HG03108 (cell line): ENCODE measurements around the gene OTUD4.
"Not testable (repeated sequence)": the region's sequence is repeated elsewhere in the genome, so short reads cannot be mapped to it uniquely, and the experiment has no call there.

Source experiments
- ATAC-seq: cut with Tn5 transposase; IDR thresholded peaks from one replicate; pipeline ENCODE4 v1.9.1; 2021; ENCODE audit warnings: moderate library complexity; ENCODE audit not compliant: unreplicated experiment

OTUD4 gene, protein sequence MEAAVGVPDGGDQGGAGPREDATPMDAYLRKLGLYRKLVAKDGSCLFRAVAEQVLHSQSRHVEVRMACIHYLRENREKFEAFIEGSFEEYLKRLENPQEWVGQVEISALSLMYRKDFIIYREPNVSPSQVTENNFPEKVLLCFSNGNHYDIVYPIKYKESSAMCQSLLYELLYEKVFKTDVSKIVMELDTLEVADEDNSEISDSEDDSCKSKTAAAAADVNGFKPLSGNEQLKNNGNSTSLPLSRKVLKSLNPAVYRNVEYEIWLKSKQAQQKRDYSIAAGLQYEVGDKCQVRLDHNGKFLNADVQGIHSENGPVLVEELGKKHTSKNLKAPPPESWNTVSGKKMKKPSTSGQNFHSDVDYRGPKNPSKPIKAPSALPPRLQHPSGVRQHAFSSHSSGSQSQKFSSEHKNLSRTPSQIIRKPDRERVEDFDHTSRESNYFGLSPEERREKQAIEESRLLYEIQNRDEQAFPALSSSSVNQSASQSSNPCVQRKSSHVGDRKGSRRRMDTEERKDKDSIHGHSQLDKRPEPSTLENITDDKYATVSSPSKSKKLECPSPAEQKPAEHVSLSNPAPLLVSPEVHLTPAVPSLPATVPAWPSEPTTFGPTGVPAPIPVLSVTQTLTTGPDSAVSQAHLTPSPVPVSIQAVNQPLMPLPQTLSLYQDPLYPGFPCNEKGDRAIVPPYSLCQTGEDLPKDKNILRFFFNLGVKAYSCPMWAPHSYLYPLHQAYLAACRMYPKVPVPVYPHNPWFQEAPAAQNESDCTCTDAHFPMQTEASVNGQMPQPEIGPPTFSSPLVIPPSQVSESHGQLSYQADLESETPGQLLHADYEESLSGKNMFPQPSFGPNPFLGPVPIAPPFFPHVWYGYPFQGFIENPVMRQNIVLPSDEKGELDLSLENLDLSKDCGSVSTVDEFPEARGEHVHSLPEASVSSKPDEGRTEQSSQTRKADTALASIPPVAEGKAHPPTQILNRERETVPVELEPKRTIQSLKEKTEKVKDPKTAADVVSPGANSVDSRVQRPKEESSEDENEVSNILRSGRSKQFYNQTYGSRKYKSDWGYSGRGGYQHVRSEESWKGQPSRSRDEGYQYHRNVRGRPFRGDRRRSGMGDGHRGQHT

GRCh38 chr4:145180298-145181090, at the start of gene OTUD4:
Gene OTUD4, minus strand, starts transcription at chr4:145180589. Its CDS starts 616 bp downstream, at chr4:145179973.
- ATAC-seq: peak; percentile 84

DNA sequence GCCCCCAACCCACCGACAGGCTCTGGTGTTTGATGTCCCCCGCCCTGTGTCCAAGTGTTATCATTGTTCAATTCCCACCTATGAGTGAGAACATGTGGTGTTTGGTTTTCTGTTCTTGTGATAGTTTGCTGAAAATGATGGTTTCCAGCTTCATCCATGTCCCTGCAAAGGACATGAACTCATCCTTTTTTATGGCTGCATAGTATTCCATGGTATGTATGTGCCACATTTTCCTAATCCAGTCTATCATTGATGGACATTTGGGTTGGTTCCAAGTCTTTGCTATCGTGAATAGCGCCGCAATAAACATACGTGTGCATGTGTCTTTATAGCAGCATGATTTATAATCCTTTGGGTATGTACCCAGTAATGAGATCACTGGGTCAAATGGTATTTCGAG, 42.8 kb upstream of the OTUD4 start:
- not testable (repeated sequence) for ATAC-seq

DNA sequence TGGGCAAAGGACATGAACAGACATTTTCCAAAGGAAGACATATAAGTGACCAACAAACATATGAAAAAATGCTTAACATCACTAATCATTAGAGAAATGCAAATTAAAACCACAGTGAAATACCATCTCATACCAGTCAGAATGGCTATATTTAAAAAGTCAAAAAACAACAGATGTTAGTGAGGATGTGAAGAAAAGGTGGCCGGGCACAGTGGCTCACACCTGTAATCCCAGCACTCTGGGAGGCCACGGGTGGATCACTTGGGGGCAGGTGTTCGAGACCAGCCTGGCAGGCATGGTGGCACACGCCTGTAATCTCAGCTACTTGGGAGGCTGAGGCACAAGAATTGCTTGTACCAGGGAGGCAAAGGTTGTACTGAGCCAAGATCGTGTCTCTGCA, 41.1 kb upstream of the OTUD4 start:
- not testable (repeated sequence) for ATAC-seq

DNA sequence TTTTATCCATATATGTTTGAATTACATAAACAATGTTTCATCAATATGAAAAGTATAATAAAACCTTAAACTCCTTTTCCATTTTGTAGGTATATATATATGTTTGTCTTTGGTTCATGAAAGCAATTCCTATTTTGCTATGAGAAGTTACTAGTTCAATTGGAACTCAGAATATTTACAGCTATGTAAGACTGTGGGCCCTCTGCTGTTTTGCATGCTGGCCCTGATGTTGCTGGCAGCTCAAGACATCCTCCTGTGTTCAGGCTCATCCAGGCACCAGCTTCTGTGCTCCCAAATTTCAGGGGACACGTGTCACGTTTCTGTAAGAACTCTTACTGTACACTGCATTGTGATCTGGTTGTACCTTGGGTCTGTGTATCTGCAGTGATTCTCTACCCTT, 38.7 kb upstream of the OTUD4 start:
- ATAC-seq: no peak

- ATAC-seq: peak; percentile 83
Observed at GRCh38 chr4:145218251-145218650, 37.9 kb upstream of the OTUD4 start.

- ATAC-seq: no peak
Observed at GRCh38 chr4:145217349-145217748, 37.0 kb upstream of the OTUD4 start.

DNA sequence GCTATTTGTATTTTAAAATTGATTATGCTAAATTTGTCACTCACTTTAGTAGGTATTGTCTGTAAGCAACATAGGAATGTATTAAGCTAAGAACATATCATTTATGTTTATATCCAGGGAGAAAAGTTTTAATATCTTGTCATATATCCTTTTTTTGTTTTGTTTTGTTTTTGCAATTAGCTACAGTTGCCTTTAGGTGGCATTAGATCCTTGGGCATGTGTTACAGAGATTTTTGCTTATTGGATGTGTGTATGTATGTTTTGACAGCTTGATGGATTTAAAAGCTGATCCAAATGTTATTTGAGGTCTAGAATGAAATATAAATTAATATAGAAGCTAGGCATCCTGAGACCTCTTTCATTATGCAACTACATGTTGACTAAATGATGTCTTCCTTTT, 36.1 kb upstream of the OTUD4 start:
- no peak for ATAC-seq

- no peak for ATAC-seq
Observed at GRCh38 chr4:145213245-145213644, 32.9 kb upstream of the OTUD4 start.

GRCh38 chr4:145207934-145208333, 27.5 kb upstream of the OTUD4 start:
- ATAC-seq: no peak

GRCh38 chr4:145203410-145203809, 23.0 kb upstream of the OTUD4 start:
- no peak for ATAC-seq

- no peak for ATAC-seq
Observed at GRCh38 chr4:145200366-145200765, 20.0 kb upstream of the OTUD4 start.

GRCh38 chr4:145199051-145199716, 18.8 kb upstream of the OTUD4 start:
- ATAC-seq: no peak

DNA sequence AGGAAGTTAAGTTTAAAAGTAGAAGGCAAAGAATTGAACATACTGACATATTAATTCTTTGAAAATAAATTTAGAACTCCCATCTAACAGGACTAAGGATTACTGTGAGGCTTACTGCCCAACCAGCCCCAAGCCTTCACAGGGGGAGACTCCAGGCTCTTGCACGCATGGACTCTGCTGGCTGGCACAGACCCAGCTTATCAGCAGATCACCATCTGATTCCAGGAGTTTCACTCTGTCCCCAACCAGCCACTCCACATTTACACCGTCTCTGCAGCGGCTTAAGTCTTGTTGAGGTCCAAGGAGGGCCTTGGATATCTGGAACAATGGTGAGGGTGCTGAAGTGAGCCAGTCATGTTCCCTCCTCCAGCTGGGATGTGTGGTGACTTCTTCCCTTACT, 16.4 kb upstream of the OTUD4 start:
- no peak for ATAC-seq

- peak; percentile 87 for ATAC-seq
Observed at GRCh38 chr4:145195167-145195952, 15.0 kb upstream of the OTUD4 start.

- ATAC-seq: no peak
Observed at GRCh38 chr4:145189981-145190380, 9.6 kb upstream of the OTUD4 start.

DNA sequence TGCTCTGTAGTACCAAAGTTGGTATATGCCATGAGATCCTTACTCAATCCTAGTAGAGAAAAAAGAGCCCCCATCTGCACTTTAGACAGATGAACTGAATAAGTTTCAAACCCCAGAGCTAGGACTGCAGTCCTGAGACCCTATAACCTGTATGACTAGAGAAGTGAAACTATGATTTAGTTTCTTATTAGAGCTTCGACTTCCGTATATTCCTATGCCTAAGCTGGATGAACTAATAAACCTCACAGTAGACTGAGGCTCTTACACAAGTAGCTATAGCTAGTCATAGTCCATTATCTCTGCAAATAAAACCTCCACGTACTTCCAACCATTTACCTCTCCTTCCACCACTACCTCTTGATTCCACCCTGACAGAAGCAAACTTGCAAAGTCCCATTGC, 6.3 kb upstream of the OTUD4 start:
- ATAC-seq: peak; percentile 89

DNA sequence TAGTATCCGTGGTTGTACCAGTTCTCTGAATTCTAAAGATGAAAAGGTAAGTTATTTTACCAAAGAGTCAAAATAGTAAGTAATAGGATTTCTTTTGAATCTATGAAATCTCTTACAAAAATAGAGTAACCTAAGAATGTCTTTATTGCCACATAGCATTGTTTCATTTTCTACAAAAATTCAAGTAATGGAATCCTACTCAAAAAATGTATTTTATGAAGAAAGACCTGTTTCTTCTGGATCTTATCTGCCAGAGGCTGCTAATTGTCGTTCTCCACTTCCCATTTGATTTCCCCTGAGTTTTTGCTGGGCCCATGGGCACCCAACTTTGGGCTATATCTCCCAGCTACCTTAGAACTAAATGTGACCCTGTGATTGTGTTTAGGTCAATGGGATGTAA, 3.2 kb upstream of the OTUD4 start:
- ATAC-seq: no peak

DNA sequence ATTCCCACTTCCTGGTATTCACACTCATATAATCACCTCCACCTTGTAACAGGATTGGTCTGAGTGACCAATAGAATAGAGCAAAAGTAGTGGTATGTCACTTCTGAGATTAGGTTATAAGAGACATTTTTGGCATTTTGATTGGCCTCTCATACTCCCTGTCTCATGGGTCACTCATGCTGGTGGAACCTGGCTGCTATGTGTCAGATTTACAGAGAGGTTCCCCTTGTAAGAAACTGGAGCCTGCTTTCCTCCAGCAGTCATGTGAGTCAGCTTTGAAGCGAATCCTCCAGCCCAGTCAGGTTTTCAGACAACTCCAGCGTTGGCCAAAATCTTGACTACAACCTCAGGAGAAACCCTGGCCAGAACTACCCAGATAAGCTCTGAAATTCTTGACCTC, 2.6 kb upstream of the OTUD4 start:
- ATAC-seq: no peak

DNA sequence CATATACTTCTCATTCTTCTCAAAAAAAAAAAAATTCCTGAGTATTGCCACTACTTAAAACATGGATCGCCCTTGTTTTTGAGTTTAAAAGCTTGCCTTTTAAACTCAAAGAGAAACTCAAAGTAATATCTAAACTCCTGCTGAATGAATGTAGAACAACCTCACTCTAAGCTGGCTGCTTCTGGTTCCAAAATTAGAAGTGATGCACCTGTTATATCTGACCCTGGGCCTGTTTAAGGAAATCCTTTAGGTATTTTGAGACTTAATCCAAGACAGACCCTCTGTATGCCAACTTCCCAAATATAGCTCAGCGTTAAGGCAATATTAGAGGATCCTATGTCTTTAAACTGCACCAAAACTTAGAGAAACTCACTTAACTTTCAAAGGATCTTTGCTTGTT, 1.8 kb upstream of the OTUD4 start:
- no peak for ATAC-seq
